K562 (cell line): Measurements from ENCODE around the gene HK1. TPM values are rescaled to one million over a fixed set of nuclear protein-coding genes. Genes with fewer than 3 reads are reported as not detected.
A peak's percentile ranks its signal among the peaks of the same experiment; 100 is the strongest.
"Not testable (repeated sequence)": the region's sequence is repeated elsewhere in the genome, so short reads cannot be mapped to it uniquely, and the experiment has no call there.

Source experiments
- ATAC-seq: fragments of 200-7000 bp; cut with Tn5 transposase; 3 replicates; pipeline ENCODE4 v1.9.1; 2020; ENCODE audit warnings: moderate library complexity
- BruUV-seq: library from RNA; stranded (reverse); fragments of 400-500 nt; replicated peaks from 2 replicates; lab custom pipeline; 2021; lab: Mats Ljungman, UMichigan
- CTCF ChIA-PET: fragments of 300-600 bp; formaldehyde crosslinking; extraction: SDS; loops from one replicate; lab custom pipeline; 2021; ENCODE audit warnings: low intra/inter-chr PET ratio; lab: Yijun Ruan, JAX
- POLR2A ChIA-PET: fragments of 300-600, 350-650 bp; sonication (Branson Sonifier 250); formaldehyde crosslinking; extraction: SDS; loops from one replicate; lab custom pipeline; 2021; ENCODE audit warnings: antibody characterized with exemption, inconsistent platforms; lab: Yijun Ruan, JAX
- DNase-seq, 4 experiments: peaks; one replicate each; pipeline versions ENCODE4 v3.0.0 to v3.0.0-alpha.2; 2011 to 2018; ENCODE audit warnings: low spot score in 3 of 4, mixed read lengths in 3 of 4; ENCODE audit errors: extremely low read depth in 1 of 4
- FAIRE-seq: peaks from 2 replicates; lab custom pipeline; 2011; peaks lifted over from hg19 to GRCh38; lab: Jason Lieb, UNC
- H2AFZ ChIP-seq: 2 replicates; pipeline ENCODE4 v1.6.0; 2011; ENCODE audit warnings: low read depth, low read length, control low read depth, inconsistent platforms
- H3K27ac ChIP-seq: fragments of 200-600 bp; 3 replicates; pipeline ENCODE4 v1.8.0; 2011; ENCODE audit warnings: low read depth, mild to moderate bottlenecking, control low read depth, inconsistent platforms, low read length, moderate library complexity, mixed read lengths; ENCODE audit errors: extremely low read depth
- H3K27me3 ChIP-seq, 2 experiments: fragments of 300-600 bp in 1 of 2; 2 replicates in 1 of 2; 3 replicates in 1 of 2; pipeline versions ENCODE4 v1.6.0 to v1.8.0; 2011; ENCODE audit warnings: inconsistent platforms in 2 of 2, low read length in 2 of 2, mild to moderate bottlenecking in 1 of 2, mixed read lengths in 1 of 2, moderate library complexity in 1 of 2; ENCODE audit not compliant: control insufficient read depth in 2 of 2, insufficient read depth in 2 of 2
- H3K36me3 ChIP-seq: fragments of 300-600 bp; 3 replicates; pipeline ENCODE4 v1.8.0; 2011; ENCODE audit warnings: mild to moderate bottlenecking, low read length, inconsistent platforms; ENCODE audit not compliant: control insufficient read depth, insufficient read depth
- H3K4me1 ChIP-seq, 2 experiments: fragments of 200-600 bp in 1 of 2; replicated peaks in 1 of 2; 2 replicates in 1 of 2; 3 replicates in 1 of 2; pipeline versions ENCODE4 v1.5.1 to v1.8.0; 2011; ENCODE audit warnings: inconsistent platforms in 2 of 2, low read length in 2 of 2, mild to moderate bottlenecking in 1 of 2, mixed read lengths in 1 of 2, moderate library complexity in 1 of 2; ENCODE audit not compliant: control insufficient read depth in 2 of 2, insufficient read depth in 2 of 2
- H3K4me2 ChIP-seq: 2 replicates; pipeline ENCODE4 v1.6.1; 2011; ENCODE audit warnings: low read length, control low read depth, inconsistent platforms, mixed read lengths; ENCODE audit not compliant: insufficient read depth
- H3K4me3 ChIP-seq: fragments of 200-600 bp; sonication (generic), shearing (Covaris generic); 2 replicates; pipeline ENCODE4 v1.5.1; 2016; ENCODE audit warnings: control low read depth, inconsistent platforms
- H3K79me2 ChIP-seq: fragments of 200-600 bp; 3 replicates; pipeline ENCODE4 v1.8.0; 2011; ENCODE audit warnings: low read length, inconsistent platforms; ENCODE audit not compliant: control insufficient read depth, insufficient read depth
- H3K9ac ChIP-seq, 2 experiments: 2 replicates each; pipeline versions ENCODE4 v1.6.0 to v1.6.1; 2011; ENCODE audit warnings: low read depth in 2 of 2, low read length in 2 of 2, control low read depth in 1 of 2, inconsistent platforms in 1 of 2, mild to moderate bottlenecking in 1 of 2, mixed read lengths in 1 of 2; ENCODE audit not compliant: insufficient read depth in 1 of 2
- H3K9me1 ChIP-seq: one replicate; pipeline ENCODE4 v1.6.0; 2011; ENCODE audit warnings: inconsistent platforms, mild to moderate bottlenecking, low read length, moderate library complexity; ENCODE audit not compliant: control insufficient read depth, insufficient read depth
- H3K9me3 ChIP-seq: replicated peaks from 2 replicates; pipeline ENCODE4 v1.5.1; 2011; ENCODE audit warnings: low read depth, low read length, inconsistent platforms; ENCODE audit not compliant: control insufficient read depth, insufficient read depth
- H4K20me1 ChIP-seq: replicated peaks from 2 replicates; pipeline ENCODE4 v1.6.1; 2011; ENCODE audit warnings: low read length, inconsistent platforms, mixed read lengths; ENCODE audit not compliant: control insufficient read depth, insufficient read depth
- ELK3 ChIP-seq: fragments of 450-650 bp; formaldehyde crosslinking; IDR thresholded peaks from 2 replicates; pipeline ENCODE4 v1.4.0; 2020; ENCODE audit warnings: mild to moderate bottlenecking
- HDAC2 ChIP-seq: fragments of 450-650 bp; IDR thresholded peaks from 2 replicates; pipeline ENCODE4 v1.6.1; 2016; ENCODE audit warnings: mild to moderate bottlenecking
- HDAC8 ChIP-seq: fragments of 450-650 bp; IDR thresholded peaks from 2 replicates; pipeline ENCODE4 v1.6.1; 2016; ENCODE audit warnings: mild to moderate bottlenecking, missing genetic modification characterization, moderate library complexity, missing compliant biosample characterization
- HLTF ChIP-seq: fragments of 450-650 bp; IDR thresholded peaks from 2 replicates; pipeline ENCODE4 v1.6.1; 2016
- WGBS: fragments of 100-300 bp; shearing (Covaris generic); methylation state at CpG from one replicate; pipeline ENCODE4 v1.1.6; 2016; ENCODE audit warnings: low coverage, mixed read lengths; ENCODE audit not compliant: insufficient coverage; ENCODE audit errors: missing lambda C conversion rate; 5-methylcytosine and 5-hydroxymethylcytosine counted together
- in situ Hi-C: fragments of 300-500 bp; cut with MboI; formaldehyde crosslinking; loops from 4 replicates; pipeline ENCODE4 v1.15.0; 2018; ENCODE audit warnings: inconsistent platforms, mixed read lengths
- intact Hi-C: fragments of 100-400 bp; cut with micrococcal nuclease; formaldehyde crosslinking; loops from 2 replicates; pipeline ENCODE4 v1.14.2; 2022
- polyA plus RNA-seq, 8 experiments: library from polyadenylated mRNA; depleted of rRNA in 4 of 8; stranded (reverse) in 5 of 8; unstranded in 3 of 8; fragments of >200 nt; fragmentation: Nextera tagmentation in 2 of 8; fragmentation: Illumina TruSeq in 1 of 8; extraction: Ambion mirVana in 2 of 8; extraction: Trizol in 1 of 8; gene quantifications; 2 replicates each; pipeline versions ENCODE4 v1.2.1 to v1.2.3, GENCODE V29; 2011 to 2014; ENCODE audit warnings: inconsistent platforms in 1 of 8, missing spikeins in 1 of 8
- total RNA-seq, 7 experiments: library from RNA; depleted of rRNA in 6 of 7; stranded (reverse); fragments of >200 nt in 6 of 7; fragmentation: Illumina TruSeq in 2 of 7; extraction: Trizol in 2 of 7; gene quantifications; 2 replicates each; pipeline versions ENCODE4 v1.2.1 to v1.2.3, GENCODE V29; 2011 to 2021; ENCODE audit warnings: low replicate concordance in 1 of 7
- TF ChIP-seq, protein P1 (sequence below): fragments of 250-450 bp; sonication (Bioruptor Pico); IDR thresholded peaks from 2 replicates; pipeline ENCODE4 v1.5.0; 2022; ENCODE audit warnings: mild to moderate bottlenecking
- TF ChIP-seq, protein P2 (sequence below): fragments of 450-650 bp; conservative IDR thresholded peaks from 2 replicates; pipeline ENCODE4 v1.6.1; 2016; ENCODE audit warnings: missing genetic modification characterization, low read depth, mild to moderate bottlenecking, missing compliant biosample characterization, moderate library complexity

The HK1 gene
- total and polyA plus RNA-seq, 9 of the 15 experiments (the other 6 are each of a cell fraction or from before 2014, with no cell fraction given): 29.2 to 444 (median 193) TPM

DNA sequence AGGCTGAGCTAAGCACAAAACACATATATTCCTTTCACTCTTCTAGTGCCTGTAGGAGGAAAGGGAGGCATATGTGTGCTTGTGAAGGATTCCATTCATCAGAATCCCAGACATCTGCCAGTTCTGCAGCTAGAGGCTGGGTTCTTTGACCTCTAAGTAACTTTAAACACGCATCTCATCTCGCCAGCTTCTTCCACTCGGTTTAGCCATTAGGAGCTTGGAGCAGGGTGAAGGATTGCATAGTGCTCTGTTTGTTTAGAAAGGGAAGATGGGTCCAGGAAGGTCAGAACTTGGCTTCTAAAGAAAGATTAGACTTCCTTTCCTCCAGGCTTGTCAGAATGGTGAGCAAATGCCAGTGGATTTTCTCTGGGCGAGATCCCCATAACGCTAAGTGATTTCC is 43.6 kb downstream of the HK1 start (continued):
- TF ChIP-seq ELK3 (CRISPR knock-in tag) (no peak), HDAC2 (no peak), HLTF (no peak), HDAC8 (tag) (no peak)
- TF ChIP-seq, protein P1, sequence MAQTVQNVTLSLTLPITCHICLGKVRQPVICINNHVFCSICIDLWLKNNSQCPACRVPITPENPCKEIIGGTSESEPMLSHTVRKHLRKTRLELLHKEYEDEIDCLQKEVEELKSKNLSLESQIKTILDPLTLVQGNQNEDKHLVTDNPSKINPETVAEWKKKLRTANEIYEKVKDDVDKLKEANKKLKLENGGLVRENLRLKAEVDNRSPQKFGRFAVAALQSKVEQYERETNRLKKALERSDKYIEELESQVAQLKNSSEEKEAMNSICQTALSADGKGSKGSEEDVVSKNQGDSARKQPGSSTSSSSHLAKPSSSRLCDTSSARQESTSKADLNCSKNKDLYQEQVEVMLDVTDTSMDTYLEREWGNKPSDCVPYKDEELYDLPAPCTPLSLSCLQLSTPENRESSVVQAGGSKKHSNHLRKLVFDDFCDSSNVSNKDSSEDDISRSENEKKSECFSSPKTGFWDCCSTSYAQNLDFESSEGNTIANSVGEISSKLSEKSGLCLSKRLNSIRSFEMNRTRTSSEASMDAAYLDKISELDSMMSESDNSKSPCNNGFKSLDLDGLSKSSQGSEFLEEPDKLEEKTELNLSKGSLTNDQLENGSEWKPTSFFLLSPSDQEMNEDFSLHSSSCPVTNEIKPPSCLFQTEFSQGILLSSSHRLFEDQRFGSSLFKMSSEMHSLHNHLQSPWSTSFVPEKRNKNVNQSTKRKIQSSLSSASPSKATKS (CRISPR knock-in tag): no peak
- TF ChIP-seq, protein P2, sequence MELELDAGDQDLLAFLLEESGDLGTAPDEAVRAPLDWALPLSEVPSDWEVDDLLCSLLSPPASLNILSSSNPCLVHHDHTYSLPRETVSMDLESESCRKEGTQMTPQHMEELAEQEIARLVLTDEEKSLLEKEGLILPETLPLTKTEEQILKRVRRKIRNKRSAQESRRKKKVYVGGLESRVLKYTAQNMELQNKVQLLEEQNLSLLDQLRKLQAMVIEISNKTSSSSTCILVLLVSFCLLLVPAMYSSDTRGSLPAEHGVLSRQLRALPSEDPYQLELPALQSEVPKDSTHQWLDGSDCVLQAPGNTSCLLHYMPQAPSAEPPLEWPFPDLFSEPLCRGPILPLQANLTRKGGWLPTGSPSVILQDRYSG (tag): no peak
- TF ChIP-seq, all 486 proteins: peak for 0

- FAIRE-seq, in situ Hi-C loops, H3K27ac ChIP-seq, H3K4me3 ChIP-seq, intact Hi-C loops, H3K9me3 ChIP-seq, H3K9me1 ChIP-seq, H3K9ac ChIP-seq, ATAC-seq, BruUV-seq, CTCF ChIA-PET, H2AFZ ChIP-seq, H3K27me3 ChIP-seq, H3K4me2 ChIP-seq: not testable (repeated sequence)
- Histone ChIP-seq H3K4me1 (peaks cover 40 to 45% of the 10 kb centered on the region in 2 experiments; a peak in 4 of 5 replicates), H3K36me3 (peaks cover 38% of the 10 kb centered on the region; the same call in 2 of the 3 replicates), H4K20me1 (peaks cover 50% of the 10 kb centered on the region), H3K79me2 (peaks cover 98% of the 10 kb centered on the region)
- peak in 1 of 4 experiments; percentile 4 for DNase-seq
- whole genome bisulfite sequencing: 91% methylated on average over 5 of the region's 7 CpGs
- POLR2A ChIA-PET: interaction anchor here (8.8 kb wide), 1 partner anchor 11 kb away, joined by 92 read pairs; no protein-coding TSS in a partner anchor
Observed at GRCh38 chr10:69322346-69322745, 44.0 kb downstream of the HK1 start.
